ENCODE measurements around the gene MALRD1.

GRCh38 chr10:19031763-19032162, 16.8 kb upstream of the MALRD1 start:
- no peak for TF ChIP-seq EP300 (IDR thresholded peaks at IDR 0.05)
- TF ChIP-seq CTCF (IDR thresholded peaks at IDR 0.05) = no peak
- TF ChIP-seq POLR2A (IDR thresholded peaks at IDR 0.05) = no peak
- no peak for TF ChIP-seq POLR2AphosphoS5 (IDR thresholded peaks at IDR 0.05)
